Measurements from ENCODE around the gene RETREG1. TPM values are rescaled to one million over a fixed set of nuclear protein-coding genes. Genes with fewer than 3 reads are reported as not detected.

The RETREG1 gene
- total and polyA plus RNA-seq, 2 experiments from 2014 or later: 2.3 to 3.6 TPM

- Histone ChIP-seq H4K20me1 (replicated peaks; ENCODE audit: insufficient read depth) (no peaks in the 10 kb centered on the region), H3K36me3 (ENCODE audit: insufficient read depth) (no peaks in the 10 kb centered on the region), H3K4me1 (ENCODE audit: insufficient read depth) (no peaks in the 10 kb centered on the region), H3K4me3 (no peak overlapping the region), H3K79me2 (replicated peaks; ENCODE audit: insufficient read depth) (no peaks in the 10 kb centered on the region), H2AFZ (no peak overlapping the region), H3K27ac (ENCODE audit: low read depth) (no peak overlapping the region), H3K9me2 (ENCODE audit: insufficient read depth) (no peaks in the 10 kb centered on the region), H3F3A (replicated peaks; ENCODE audit: low read depth) (no peaks in the 10 kb centered on the region), H3K4me2 (no peak overlapping the region), H3K27me3 (ENCODE audit: insufficient read depth) (no peaks in the 10 kb centered on the region)
- TF ChIP-seq ZNF114 (CRISPR knock-in tag; IDR thresholded peaks at IDR 0.05): no peak
- TF ChIP-seq REST (IDR thresholded peaks at IDR 0.05; ENCODE audit: unreplicated experiment): no peak
- ATAC-seq (no peak), DNase-seq (ENCODE audit: low spot score) (no peak)
- H3K4me1 Mint-ChIP-seq: peaks cover 3% of the 10 kb centered on the region; the same call in 2 of the 3 replicates
- H3K4me3 Mint-ChIP-seq: no peak overlapping the region
- no peak overlapping the region for H3K27ac Mint-ChIP-seq
- no peaks in the 10 kb centered on the region for H3K36me3 Mint-ChIP-seq (ENCODE audit: low read depth)
- peaks cover 2% of the 10 kb centered on the region for H3K27me3 Mint-ChIP-seq (ENCODE audit: insufficient read depth, low read depth, poor library complexity)
- H3K9me3 Mint-ChIP-seq: no peaks in the 10 kb centered on the region; the same call in 2 of the 3 replicates
These were observed 69.5 kb downstream of the RETREG1 start for GRCh38 chr5:16547200-16547842.

GRCh38 chr5:16546732-16547131, 70.1 kb downstream of the RETREG1 start:
- Histone ChIP-seq H3K4me3 (no peak overlapping the region), H3K36me3 (ENCODE audit: insufficient read depth) (no peaks in the 10 kb centered on the region), H3K79me2 (replicated peaks; ENCODE audit: insufficient read depth) (no peaks in the 10 kb centered on the region), H2AFZ (no peak overlapping the region), H3K9me2 (ENCODE audit: insufficient read depth) (no peaks in the 10 kb centered on the region), H4K20me1 (replicated peaks; ENCODE audit: insufficient read depth) (no peaks in the 10 kb centered on the region), H3K27me3 (ENCODE audit: insufficient read depth) (no peaks in the 10 kb centered on the region), H3K27ac (ENCODE audit: low read depth) (no peak overlapping the region), H3K4me1 (ENCODE audit: insufficient read depth) (no peaks in the 10 kb centered on the region), H3F3A (replicated peaks; ENCODE audit: low read depth) (no peaks in the 10 kb centered on the region), H3K4me2 (no peak overlapping the region)
- Mint-ChIP-seq H3K9me3 (no peaks in the 10 kb centered on the region; the same call in 2 of the 3 replicates), H3K4me3 (no peak overlapping the region), H3K27me3 (ENCODE audit: insufficient read depth, low read depth, poor library complexity) (no peaks in the 10 kb centered on the region), H3K4me1 (peaks cover 3% of the 10 kb centered on the region; the same call in 1 of the 3 replicates), H3K27ac (no peak overlapping the region), H3K36me3 (ENCODE audit: low read depth) (no peaks in the 10 kb centered on the region)
- no peak for ATAC-seq
- TF ChIP-seq ZNF114 (CRISPR knock-in tag; IDR thresholded peaks at IDR 0.05): no peak
- no peak for TF ChIP-seq ZNF462 (CRISPR knock-in tag; IDR thresholded peaks at IDR 0.05)
- no peak for DNase-seq (ENCODE audit: low spot score)

All from GM23338 (cell line).